ENCODE results near the gene MASTL.

DNA sequence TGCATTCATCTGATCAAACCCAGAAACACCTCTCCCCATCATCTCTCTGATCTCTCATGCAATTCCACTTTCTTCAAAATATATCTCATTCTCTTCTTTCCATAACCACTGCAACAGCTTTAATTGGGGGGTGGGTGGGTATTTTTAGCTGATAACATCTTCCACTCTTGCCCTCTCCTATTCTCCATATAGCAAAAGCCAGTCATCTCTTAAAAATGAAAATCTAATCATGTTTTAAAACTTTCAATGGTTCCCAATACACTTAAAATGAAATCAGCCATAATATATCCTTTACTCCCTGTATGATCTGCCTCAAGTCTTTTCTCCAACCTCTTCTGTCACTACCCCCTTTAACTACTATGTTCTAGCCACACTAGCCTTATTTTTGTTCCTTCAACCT lies 2.5 kb upstream of the MASTL start:
- no peak for TF ChIP-seq CTCF (conservative IDR thresholded peaks at IDR 0.05; ENCODE audit: low read length)
- TF ChIP-seq EZH2phosphoT487 (IDR thresholded peaks at IDR 0.05; ENCODE audit: borderline replicate concordance, low read depth, low read length), result no peak
